Measurements from ENCODE around the gene ZFP64.

- no peak for TF ChIP-seq CTCF (tag by site-specific recombination; IDR thresholded peaks at IDR 0.05)
- no peak for TF ChIP-seq ZNF2 (tag by site-specific recombination; IDR thresholded peaks at IDR 0.05)
- no peak for TF ChIP-seq ZNF24 (tag by site-specific recombination; IDR thresholded peaks at IDR 0.05)
- no peak for TF ChIP-seq SETDB1 (IDR thresholded peaks at IDR 0.05; ENCODE audit: insufficient read length, low read length)
These were observed 34.8 kb upstream of the ZFP64 start for GRCh38 chr20:52226370-52226769.

Measured in HEK293 (cell line).